H1 (cell line): ENCODE results near the gene ACTR2. TPM values are rescaled to one million over a fixed set of nuclear protein-coding genes. Genes with fewer than 3 reads are reported as not detected.

ENCODE experiments used
- CTCF ChIA-PET: fragments of 300-600 bp; sonication (Branson Sonifier 250); formaldehyde crosslinking; loops from one replicate; lab custom pipeline; 2021; ENCODE audit not compliant: partially characterized antibody; lab: Charles Lee
- POLR2A ChIA-PET: fragments of 300-600 bp; sonication (Branson Sonifier 250); formaldehyde crosslinking; loops from one replicate; lab custom pipeline; 2021; ENCODE audit warnings: inconsistent platforms; ENCODE audit not compliant: partially characterized antibody; lab: Charles Lee
- DNase-seq, 2 experiments: peaks; one replicate each; pipeline versions ENCODE4 v3.0.0 to v3.0.0-alpha.2; 2010 to 2022; ENCODE audit warnings: low spot score in 2 of 2, low read depth in 1 of 2, mixed read lengths in 1 of 2
- FAIRE-seq: peaks from 2 replicates; lab custom pipeline; 2011; peaks lifted over from hg19 to GRCh38; lab: Jason Lieb, UNC
- H2AFZ ChIP-seq: 2 replicates; pipeline ENCODE4 v1.8.1; 2012; ENCODE audit warnings: low read length, inconsistent platforms
- H2AK5ac ChIP-seq: 2 replicates; pipeline ENCODE4 v1.6.1; 2013; ENCODE audit warnings: low read depth, low read length
- H2BK120ac ChIP-seq: replicated peaks from 2 replicates; pipeline ENCODE3; 2013; ENCODE audit warnings: low read depth, low read length, inconsistent platforms
- H2BK12ac ChIP-seq: 2 replicates; pipeline ENCODE4 v1.6.1; 2013; ENCODE audit warnings: low read depth, low read length
- H2BK15ac ChIP-seq: 2 replicates; pipeline ENCODE4 v1.6.1; 2013; ENCODE audit warnings: low read length
- H2BK20ac ChIP-seq: 2 replicates; pipeline ENCODE4 v1.6.1; 2013; ENCODE audit warnings: low read length
- H2BK5ac ChIP-seq: 2 replicates; pipeline ENCODE4 v1.6.1; 2013; ENCODE audit warnings: low read depth, low read length
- H3K14ac ChIP-seq: 2 replicates; pipeline ENCODE4 v1.6.1; 2013; ENCODE audit warnings: inconsistent platforms; ENCODE audit not compliant: insufficient read length
- H3K18ac ChIP-seq: 2 replicates; pipeline ENCODE4 v1.6.1; 2013; ENCODE audit warnings: low read length; ENCODE audit errors: extremely low read depth
- H3K23ac ChIP-seq: 2 replicates; pipeline ENCODE4 v1.6.1; 2013; ENCODE audit warnings: inconsistent platforms; ENCODE audit not compliant: insufficient read length
- H3K23me2 ChIP-seq: 2 replicates; pipeline ENCODE4 v1.6.1; 2013; ENCODE audit warnings: low read depth, low read length
- H3K27ac ChIP-seq: 2 replicates; pipeline ENCODE4 v1.6.1; 2011; ENCODE audit warnings: low read depth, low read length, inconsistent platforms
- H3K27me3 ChIP-seq, 4 experiments: replicated peaks in 1 of 4; 1 replicate in 1 of 4; 2 replicates in 3 of 4; pipeline versions ENCODE4 v1.6.1 to v1.8.1; 2011 to 2013; ENCODE audit warnings: low read length in 3 of 4, mild to moderate bottlenecking in 3 of 4, inconsistent platforms in 2 of 4, mixed read lengths in 2 of 4, moderate library complexity in 1 of 4; ENCODE audit not compliant: control insufficient read depth in 3 of 4, insufficient read depth in 3 of 4; ENCODE audit errors: extremely low read depth in 1 of 4
- H3K36me3 ChIP-seq, 4 experiments: 2 replicates each; pipeline versions ENCODE4 v1.6.1 to v1.8.1; 2011 to 2013; ENCODE audit warnings: mild to moderate bottlenecking in 4 of 4, low read length in 3 of 4, moderate library complexity in 2 of 4, control low read depth in 1 of 4, inconsistent platforms in 1 of 4; ENCODE audit not compliant: insufficient read depth in 4 of 4, control insufficient read depth in 2 of 4
- H3K4ac ChIP-seq: replicated peaks from 2 replicates; pipeline ENCODE3; 2013; ENCODE audit warnings: low read length, low read depth, mixed read lengths, inconsistent platforms; ENCODE audit not compliant: insufficient read length
- H3K4me1 ChIP-seq, 4 experiments: replicated peaks in 1 of 4; 1 replicate in 1 of 4; 2 replicates in 3 of 4; pipeline versions ENCODE4 v1.6.1 to v1.8.1; 2011 to 2013; ENCODE audit warnings: low read length in 3 of 4, inconsistent platforms in 2 of 4, mixed read lengths in 1 of 4; ENCODE audit not compliant: insufficient read depth in 4 of 4, control insufficient read depth in 3 of 4
- H3K4me2 ChIP-seq, 2 experiments: 2 replicates each; pipeline versions ENCODE4 v1.6.1 to v1.8.1; 2011 to 2013; ENCODE audit warnings: low read depth in 2 of 2, low read length in 2 of 2, control low read depth in 1 of 2, inconsistent platforms in 1 of 2, mild to moderate bottlenecking in 1 of 2; ENCODE audit not compliant: insufficient read depth in 1 of 2
- H3K4me3 ChIP-seq, 4 experiments: fragments of 200-600, 300-600 bp in 1 of 4; sonication (generic), shearing (Covaris generic), sonication (Bioruptor Twin) in 1 of 4; 2 replicates each; pipeline versions ENCODE4 v1.5.1 to v1.8.1; 2011 to 2016; ENCODE audit warnings: low read length in 4 of 4, low read depth in 3 of 4, control low read depth in 2 of 4, inconsistent platforms in 2 of 4, mild to moderate bottlenecking in 2 of 4, mixed read lengths in 1 of 4, moderate library complexity in 1 of 4; ENCODE audit not compliant: insufficient read depth in 2 of 4; ENCODE audit errors: extremely low read depth in 1 of 4
- H3K56ac ChIP-seq: replicated peaks from 2 replicates; pipeline ENCODE3; 2013; ENCODE audit warnings: low read depth, mild to moderate bottlenecking, mixed read lengths, low read length, inconsistent platforms; ENCODE audit not compliant: insufficient read length
- H3K79me1 ChIP-seq: 2 replicates; pipeline ENCODE4 v1.6.1; 2013; ENCODE audit warnings: low read depth, low read length, control low read depth
- H3K79me2 ChIP-seq, 2 experiments: 2 replicates each; pipeline versions ENCODE4 v1.6.1 to v1.8.1; 2012 to 2013; ENCODE audit warnings: low read length in 2 of 2, mild to moderate bottlenecking in 2 of 2, inconsistent platforms in 1 of 2; ENCODE audit not compliant: insufficient read depth in 2 of 2, control insufficient read depth in 1 of 2
- H3K9ac ChIP-seq, 4 experiments: replicated peaks in 1 of 4; 1 replicate in 1 of 4; 2 replicates in 3 of 4; pipeline versions ENCODE4 v1.6.1 to v1.8.1; 2011 to 2013; ENCODE audit warnings: low read depth in 3 of 4, low read length in 3 of 4, control low read depth in 2 of 4, mild to moderate bottlenecking in 2 of 4, moderate library complexity in 2 of 4, inconsistent platforms in 1 of 4; ENCODE audit errors: extremely low read depth in 1 of 4
- H3K9me3 ChIP-seq, 2 experiments: 2 replicates each; pipeline versions ENCODE4 v1.6.1 to v1.8.1; 2012 to 2013; ENCODE audit warnings: mild to moderate bottlenecking in 2 of 2, moderate library complexity in 2 of 2, control low read depth in 1 of 2, inconsistent platforms in 1 of 2, low read depth in 1 of 2, low read length in 1 of 2, mixed read lengths in 1 of 2; ENCODE audit not compliant: insufficient read depth in 2 of 2
- H4K20me1 ChIP-seq, 2 experiments: replicated peaks in 1 of 2; 2 replicates each; pipeline versions ENCODE3 to v1.8.1; 2011 to 2013; ENCODE audit warnings: inconsistent platforms in 2 of 2, low read length in 2 of 2, mild to moderate bottlenecking in 1 of 2; ENCODE audit not compliant: insufficient read depth in 2 of 2, control insufficient read depth in 1 of 2
- H4K5ac ChIP-seq: 2 replicates; pipeline ENCODE4 v1.6.1; 2013; ENCODE audit warnings: low read length, low read depth, mixed read lengths, inconsistent platforms; ENCODE audit not compliant: insufficient read length
- H4K8ac ChIP-seq: 2 replicates; pipeline ENCODE4 v1.8.0; 2013; ENCODE audit warnings: mild to moderate bottlenecking, moderate library complexity, low read length, inconsistent platforms; ENCODE audit not compliant: insufficient read depth; ENCODE audit errors: extremely low read depth
- H4K91ac ChIP-seq: replicated peaks from 2 replicates; pipeline ENCODE3; 2013; ENCODE audit warnings: low read length, mixed read lengths, inconsistent platforms; ENCODE audit not compliant: insufficient read length
- CTCF ChIP-seq, 3 experiments: IDR thresholded peaks; 1 replicate in 2 of 3; 2 replicates in 1 of 3; pipeline versions ENCODE4 v1.5.1 to v1.6.1; 2011; ENCODE audit warnings: low read length in 3 of 3, mild to moderate bottlenecking in 3 of 3, inconsistent platforms in 2 of 3, low read depth in 1 of 3, moderate library complexity in 1 of 3; ENCODE audit not compliant: insufficient read depth in 1 of 3; ENCODE audit errors: control extremely low read depth in 1 of 3
- EGR1 ChIP-seq: IDR thresholded peaks from 2 replicates; pipeline ENCODE4 v1.6.1; 2011; ENCODE audit warnings: low read depth, low read length, borderline replicate concordance
- RAD21 ChIP-seq, 2 experiments: IDR thresholded peaks in 1 of 2; conservative IDR thresholded peaks in 1 of 2; 2 replicates each; pipeline ENCODE4 v1.6.1; 2011; ENCODE audit warnings: low read depth in 2 of 2, low read length in 2 of 2, improper control_type of control experiment in 1 of 2, inconsistent platforms in 1 of 2, mild to moderate bottlenecking in 1 of 2, moderate library complexity in 1 of 2
- WGBS, 2 experiments: shearing (Covaris generic) in 1 of 2; methylation state at CpG; one replicate each; pipeline versions ENCODE4 v1.1.6 to v1.1.7; 2013 to 2015; ENCODE audit warnings: low lambda C conversion rate in 2 of 2, mixed read lengths in 2 of 2, inconsistent platforms in 1 of 2, low coverage in 1 of 2, missing lambda C conversion rate in 1 of 2; ENCODE audit not compliant: insufficient replicate concordance in 2 of 2, insufficient coverage in 1 of 2, insufficient read length in 1 of 2; ENCODE audit errors: extremely low coverage in 1 of 2, missing lambda C conversion rate in 1 of 2; 5-methylcytosine and 5-hydroxymethylcytosine counted together
- polyA plus RNA-seq, 7 experiments: library from polyadenylated mRNA; depleted of rRNA in 3 of 7; stranded (reverse) in 5 of 7; unstranded in 2 of 7; fragments of >200 nt in 5 of 7; fragments of 200-250 nt in 2 of 7; gene quantifications; 1 replicate in 5 of 7; 2 replicates in 1 of 7; 4 replicates in 1 of 7; pipeline versions ENCODE4 v1.2.1 to v1.2.3, GENCODE V29; 2011 to 2013; ENCODE audit warnings: missing spikeins in 2 of 7, mixed read lengths in 2 of 7
- total RNA-seq: library from RNA; stranded (reverse); fragmentation: NEBNext Ultra II Directional; extraction: Animal tissue kit (Norgen Biotek cat#: 25700); gene quantifications from 2 replicates; pipeline ENCODE4 v1.2.1, GENCODE V29; 2021

Gene ACTR2
- total and polyA plus RNA-seq, 2 of the 8 experiments (the other 6 are each of a cell fraction or from before 2014, with no cell fraction given) = 28.3 to 171 TPM

GRCh38 chr2:65264821-65265670 is 37.4 kb downstream of the ACTR2 start:
- DNase-seq = no peak
- peak; percentile 86 for FAIRE-seq
- Histone ChIP-seq H3K4me2 (no peak overlapping the region), H3K4me1 (peaks cover 0 to 4% (median 2%) of the 10 kb centered on the region in 4 experiments; a peak in 1 of 7 replicates), H3K36me3 (peaks cover 0 to 15% (median 8%) of the 10 kb centered on the region in 4 experiments; a peak in 6 of 8 replicates), H3K27me3 (no peaks in the 10 kb centered on the region; a peak in 1 of 7 replicates), H3K9ac (no peak overlapping the region), H4K20me1 (peaks cover 2 to 13% of the 10 kb centered on the region in 2 experiments), H3K4ac (no peak overlapping the region), H2BK120ac (no peak overlapping the region), H3K56ac (no peak overlapping the region), H2AFZ (no peak overlapping the region), H3K23ac (no peak overlapping the region), H3K79me1 (no peaks in the 10 kb centered on the region), H3K27ac (no peak overlapping the region), H2BK5ac (no peak overlapping the region), H3K14ac (no peak overlapping the region), H3K23me2 (no peaks in the 10 kb centered on the region), H2BK20ac (no peak overlapping the region), H2BK15ac (no peak overlapping the region), H3K9me3 (no peaks in the 10 kb centered on the region), H4K8ac (no peak overlapping the region), H3K4me3 (no peak overlapping the region), H4K91ac (no peak overlapping the region), H3K18ac (no peak overlapping the region), H4K5ac (no peak overlapping the region), H2BK12ac (no peak overlapping the region), H3K79me2 (no peaks in the 10 kb centered on the region), H2AK5ac (no peak overlapping the region)
- 68% methylated on average over 8 of the region's 8 CpGs; no CpG with 5 or more reads in 1 of the 2 experiments for WGBS, 2 experiments
- TF ChIP-seq CTCF (IDR thresholded peaks at IDR 0.05; ENCODE audit: control extremely low read depth in 1 of 3, insufficient read depth in 1 of 3, low read depth in 1 of 3, low read length in 3 of 3) (peak in 2 of 3 experiments; percentile 47 to 66; a peak in 2 of 4 replicates), RAD21 (IDR thresholded peaks at IDR 0.05 in 1 of 2, conservative IDR thresholded peaks at IDR 0.05 in 1 of 2; ENCODE audit: low read depth in 2 of 2, low read length in 2 of 2) (peak; percentile 87 to 89), EGR1 (no peak)
- POLR2A ChIA-PET = no interaction called here
- CTCF ChIA-PET = interaction anchor here (0.6 to 3.6 kb wide), 30 partner anchors 8 to 309 kb away, joined by 3 to 20 read pairs (median 4); no protein-coding TSS in a partner anchor
